Brain microvascular endothelial cell (primary cell): ENCODE results near the gene INPP5F.
A peak's percentile ranks its signal among the peaks of the same experiment; 100 is the strongest.

Source experiments
- DNase-seq: peaks from one replicate; pipeline ENCODE4 v3.0.0-alpha.2; 2020
- H3K27ac ChIP-seq: fragments of 250-450 bp; sonication (Bioruptor Pico); 2 replicates; pipeline ENCODE4 v1.5.1; 2020; ENCODE audit warnings: mild to moderate bottlenecking, moderate library complexity
- H3K27me3 ChIP-seq: fragments of 250-450 bp; sonication (Bioruptor Pico); replicated peaks from 2 replicates; pipeline ENCODE4 v1.5.1; 2020; ENCODE audit warnings: mild to moderate bottlenecking
- H3K36me3 ChIP-seq: fragments of 250-450 bp; sonication (Bioruptor Pico); replicated peaks from 2 replicates; pipeline ENCODE4 v1.5.1; 2020; ENCODE audit warnings: mild to moderate bottlenecking
- H3K4me3 ChIP-seq: 2 replicates; pipeline ENCODE4 v1.5.1; 2011; ENCODE audit warnings: low read depth, mild to moderate bottlenecking, control low read depth, low read length, moderate library complexity
- in situ Hi-C: cut with HindIII; loops from 2 replicates; pipeline ENCODE4 v1.10.0; 2017; ENCODE audit warnings: low sequenced_read_pairs, low pct_ligation_motif_present
- TF ChIP-seq, protein P1 (sequence below): IDR thresholded peaks from 2 replicates; pipeline ENCODE4 v1.5.1; 2011; ENCODE audit warnings: low read depth, mild to moderate bottlenecking, moderate library complexity, low read length, control low read depth, inconsistent platforms; ENCODE audit errors: missing control alignments

INPP5F gene, protein sequence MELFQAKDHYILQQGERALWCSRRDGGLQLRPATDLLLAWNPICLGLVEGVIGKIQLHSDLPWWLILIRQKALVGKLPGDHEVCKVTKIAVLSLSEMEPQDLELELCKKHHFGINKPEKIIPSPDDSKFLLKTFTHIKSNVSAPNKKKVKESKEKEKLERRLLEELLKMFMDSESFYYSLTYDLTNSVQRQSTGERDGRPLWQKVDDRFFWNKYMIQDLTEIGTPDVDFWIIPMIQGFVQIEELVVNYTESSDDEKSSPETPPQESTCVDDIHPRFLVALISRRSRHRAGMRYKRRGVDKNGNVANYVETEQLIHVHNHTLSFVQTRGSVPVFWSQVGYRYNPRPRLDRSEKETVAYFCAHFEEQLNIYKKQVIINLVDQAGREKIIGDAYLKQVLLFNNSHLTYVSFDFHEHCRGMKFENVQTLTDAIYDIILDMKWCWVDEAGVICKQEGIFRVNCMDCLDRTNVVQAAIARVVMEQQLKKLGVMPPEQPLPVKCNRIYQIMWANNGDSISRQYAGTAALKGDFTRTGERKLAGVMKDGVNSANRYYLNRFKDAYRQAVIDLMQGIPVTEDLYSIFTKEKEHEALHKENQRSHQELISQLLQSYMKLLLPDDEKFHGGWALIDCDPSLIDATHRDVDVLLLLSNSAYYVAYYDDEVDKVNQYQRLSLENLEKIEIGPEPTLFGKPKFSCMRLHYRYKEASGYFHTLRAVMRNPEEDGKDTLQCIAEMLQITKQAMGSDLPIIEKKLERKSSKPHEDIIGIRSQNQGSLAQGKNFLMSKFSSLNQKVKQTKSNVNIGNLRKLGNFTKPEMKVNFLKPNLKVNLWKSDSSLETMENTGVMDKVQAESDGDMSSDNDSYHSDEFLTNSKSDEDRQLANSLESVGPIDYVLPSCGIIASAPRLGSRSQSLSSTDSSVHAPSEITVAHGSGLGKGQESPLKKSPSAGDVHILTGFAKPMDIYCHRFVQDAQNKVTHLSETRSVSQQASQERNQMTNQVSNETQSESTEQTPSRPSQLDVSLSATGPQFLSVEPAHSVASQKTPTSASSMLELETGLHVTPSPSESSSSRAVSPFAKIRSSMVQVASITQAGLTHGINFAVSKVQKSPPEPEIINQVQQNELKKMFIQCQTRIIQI

DNA sequence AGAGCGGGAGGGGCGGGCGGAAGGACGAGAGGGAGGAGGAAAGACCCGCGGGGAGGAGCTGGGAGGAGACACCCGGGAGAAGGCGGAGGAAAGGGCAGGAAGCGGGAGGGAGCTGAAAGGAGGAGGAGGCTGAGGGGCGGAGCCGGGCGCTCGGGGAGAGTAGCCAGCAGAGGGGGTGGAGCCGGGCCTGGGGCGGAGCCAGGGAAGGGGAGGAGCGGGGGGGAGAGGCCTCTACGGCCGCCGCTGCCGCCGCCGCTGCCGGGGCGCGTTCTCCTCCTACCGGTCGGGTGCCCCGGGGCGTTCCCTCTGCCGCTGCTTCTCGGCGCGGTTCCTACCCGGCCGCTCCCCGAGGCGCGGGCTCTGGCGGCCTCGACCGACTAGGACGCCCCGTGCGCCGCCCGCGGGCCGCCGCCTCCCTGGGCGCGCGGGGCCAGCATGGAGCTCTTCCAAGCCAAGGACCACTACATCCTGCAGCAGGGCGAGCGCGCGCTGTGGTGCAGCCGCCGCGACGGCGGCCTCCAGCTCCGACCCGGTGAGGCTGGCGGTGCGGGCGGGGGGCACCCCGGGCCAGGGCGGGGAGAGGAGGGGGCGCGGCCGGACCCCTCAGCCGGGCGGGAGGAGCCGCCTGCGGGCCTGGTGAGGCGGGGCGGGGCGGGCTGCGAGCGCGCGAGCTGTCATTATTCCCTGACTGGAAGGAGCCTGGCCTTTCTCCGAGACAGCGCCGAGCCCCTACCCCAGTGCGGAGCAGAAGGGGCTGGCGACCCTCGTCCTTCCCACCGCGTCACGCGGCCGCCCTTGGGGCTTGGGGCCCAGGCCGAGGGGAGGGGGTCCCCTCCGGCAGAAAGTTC lies at the start of gene INPP5F:
Gene INPP5F, plus strand, starts transcription at position 223 of the 848 bp plus-strand sequence. Its CDS starts 213 bp downstream, at position 436.
- peak; percentile 98 for DNase-seq
- no peaks in the 10 kb centered on the region for H3K27me3 ChIP-seq
- TF ChIP-seq, protein P1, sequence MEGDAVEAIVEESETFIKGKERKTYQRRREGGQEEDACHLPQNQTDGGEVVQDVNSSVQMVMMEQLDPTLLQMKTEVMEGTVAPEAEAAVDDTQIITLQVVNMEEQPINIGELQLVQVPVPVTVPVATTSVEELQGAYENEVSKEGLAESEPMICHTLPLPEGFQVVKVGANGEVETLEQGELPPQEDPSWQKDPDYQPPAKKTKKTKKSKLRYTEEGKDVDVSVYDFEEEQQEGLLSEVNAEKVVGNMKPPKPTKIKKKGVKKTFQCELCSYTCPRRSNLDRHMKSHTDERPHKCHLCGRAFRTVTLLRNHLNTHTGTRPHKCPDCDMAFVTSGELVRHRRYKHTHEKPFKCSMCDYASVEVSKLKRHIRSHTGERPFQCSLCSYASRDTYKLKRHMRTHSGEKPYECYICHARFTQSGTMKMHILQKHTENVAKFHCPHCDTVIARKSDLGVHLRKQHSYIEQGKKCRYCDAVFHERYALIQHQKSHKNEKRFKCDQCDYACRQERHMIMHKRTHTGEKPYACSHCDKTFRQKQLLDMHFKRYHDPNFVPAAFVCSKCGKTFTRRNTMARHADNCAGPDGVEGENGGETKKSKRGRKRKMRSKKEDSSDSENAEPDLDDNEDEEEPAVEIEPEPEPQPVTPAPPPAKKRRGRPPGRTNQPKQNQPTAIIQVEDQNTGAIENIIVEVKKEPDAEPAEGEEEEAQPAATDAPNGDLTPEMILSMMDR = peak; percentile 23
- in situ Hi-C loops = no loop called here
- peak within 1 kb of the TSS; percentile 69 for H3K4me3 ChIP-seq
- no peaks in the 10 kb centered on the region for H3K36me3 ChIP-seq
- peak within 1 kb of the TSS; percentile 70 for H3K27ac ChIP-seq

DNA sequence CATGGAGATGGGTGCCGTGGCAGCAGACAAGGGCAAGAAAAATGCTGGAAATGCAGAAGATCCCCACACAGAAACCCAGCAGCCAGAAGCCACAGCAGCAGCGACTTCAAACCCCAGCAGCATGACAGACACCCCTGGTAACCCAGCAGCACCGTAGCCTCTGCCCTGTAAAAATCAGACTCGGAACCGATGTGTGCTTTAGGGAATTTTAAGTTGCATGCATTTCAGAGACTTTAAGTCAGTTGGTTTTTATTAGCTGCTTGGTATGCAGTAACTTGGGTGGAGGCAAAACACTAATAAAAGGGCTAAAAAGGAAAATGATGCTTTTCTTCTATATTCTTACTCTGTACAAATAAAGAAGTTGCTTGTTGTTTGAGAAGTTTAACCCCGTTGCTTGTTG lies 48.7 kb upstream of the INPP5F start:
- no peak for DNase-seq
- Histone ChIP-seq H3K36me3 (peaks cover 55% of the 10 kb centered on the region), H3K27ac (no peak overlapping the region), H3K27me3 (no peaks in the 10 kb centered on the region), H3K4me3 (no peak overlapping the region)
- in situ Hi-C loops = no loop called here
- TF ChIP-seq, protein P1 = no peak

DNA sequence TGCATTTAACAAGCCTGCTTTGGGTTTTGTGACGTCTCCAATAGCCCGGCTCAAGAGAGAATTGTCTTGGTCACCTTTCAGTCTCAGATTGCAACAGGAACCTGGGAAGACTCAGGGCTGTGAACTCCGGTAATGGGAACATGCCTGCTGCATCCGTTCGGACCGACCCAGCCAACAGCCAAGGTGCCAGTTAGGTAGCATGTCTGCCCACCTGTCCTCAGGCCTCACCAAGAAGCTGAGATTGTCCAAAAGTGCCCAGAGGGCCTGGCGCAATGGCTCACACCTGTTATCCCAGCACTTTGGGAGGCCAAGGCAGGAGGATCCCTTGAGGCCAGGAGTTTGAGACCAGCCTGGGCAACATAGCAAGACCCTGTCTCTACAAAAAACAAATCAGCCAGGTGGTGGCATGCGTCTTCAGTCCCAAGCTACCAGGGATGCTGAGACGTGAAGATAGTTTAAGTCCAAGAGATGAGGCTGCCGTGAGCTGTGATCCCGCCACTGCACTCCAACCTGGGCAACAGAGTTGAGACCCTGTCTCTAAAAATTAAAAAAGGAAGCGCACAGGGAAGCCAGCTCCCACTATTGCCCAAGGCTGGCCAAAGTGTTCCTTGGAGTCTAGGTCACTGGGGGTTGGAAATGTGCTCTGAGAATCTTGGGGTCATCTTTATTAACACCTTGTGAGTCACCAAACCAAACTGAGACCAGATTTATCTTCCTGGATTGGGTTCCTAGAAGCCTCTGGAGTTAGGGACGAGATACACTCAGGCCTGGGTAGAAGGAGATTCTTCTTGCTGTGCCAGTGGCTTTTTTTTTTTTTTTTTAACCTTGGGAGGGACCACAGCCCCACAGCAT lies 47.7 kb upstream of the INPP5F start:
- Histone ChIP-seq H3K36me3 (peaks cover 45% of the 10 kb centered on the region), H3K4me3 (no peak overlapping the region)
- in situ Hi-C loops = no loop called here

DNA sequence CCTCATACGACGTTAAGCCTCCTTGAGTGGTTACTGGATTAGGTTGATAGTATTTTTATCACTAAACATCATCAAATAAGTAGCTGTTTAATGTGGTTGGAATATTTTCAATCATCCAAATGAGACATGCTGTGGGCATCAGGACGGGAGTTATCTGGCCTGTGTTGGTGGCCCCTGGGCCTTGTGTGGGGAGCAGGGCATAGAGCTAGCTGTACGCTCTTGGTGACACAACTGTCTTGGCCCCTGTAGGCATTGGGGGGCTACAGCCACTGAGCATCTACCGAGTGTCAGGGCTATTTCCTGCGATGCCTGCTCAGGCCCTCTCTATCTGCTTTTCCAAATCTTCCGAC lies 46.4 kb upstream of the INPP5F start:
- in situ Hi-C loops = no loop called here
- TF ChIP-seq, protein P1 = no peak
- Histone ChIP-seq H3K4me3 (no peak overlapping the region), H3K27me3 (no peaks in the 10 kb centered on the region), H3K36me3 (peaks cover 31% of the 10 kb centered on the region), H3K27ac (peak overlapping the region; percentile 35)
- no peak for DNase-seq

More for the DNA sequence above, 47.7 kb upstream of the INPP5F start:
- TF ChIP-seq, protein P1 = no peak
- Histone ChIP-seq H3K27ac (no peak overlapping the region), H3K27me3 (no peaks in the 10 kb centered on the region)
- no peak for DNase-seq
